GM23338 (cell line): Measurements from ENCODE around the gene MED12L. TPM values are rescaled to one million over a fixed set of nuclear protein-coding genes. Genes with fewer than 3 reads are reported as not detected.

Experiments
- ATAC-seq: fragments of 200-7000 bp; cut with Tn5 transposase; 3 replicates; pipeline ENCODE4 v1.9.1; 2020
- DNase-seq: peaks from one replicate; pipeline ENCODE4 v3.0.0-alpha.2; 2015; ENCODE audit warnings: low spot score
- H2AFZ ChIP-seq: fragments of 200-600 bp; sonication (generic); 2 replicates; pipeline ENCODE4 v1.8.0; 2016; ENCODE audit warnings: antibody characterized with exemption, mild to moderate bottlenecking, moderate library complexity
- H3F3A ChIP-seq: fragments of 200-600 bp; sonication (generic); replicated peaks from 2 replicates; pipeline ENCODE4 v1.8.0; 2017; ENCODE audit warnings: antibody characterized with exemption, mixed run types, low read depth
- H3K27ac ChIP-seq: fragments of 200-600 bp; sonication (generic); 2 replicates; pipeline ENCODE4 v1.6.1; 2016; ENCODE audit warnings: low read depth
- H3K27me3 ChIP-seq: fragments of 200-600 bp; sonication (generic); 2 replicates; pipeline ENCODE4 v1.8.0; 2016; ENCODE audit warnings: mild to moderate bottlenecking, mixed run types, moderate library complexity; ENCODE audit not compliant: insufficient read depth
- H3K36me3 ChIP-seq: fragments of 200-600 bp; sonication (generic); 2 replicates; pipeline ENCODE4 v1.8.0; 2016; ENCODE audit warnings: mild to moderate bottlenecking; ENCODE audit not compliant: insufficient read depth
- H3K4me1 ChIP-seq: fragments of 200-600 bp; sonication (generic); 2 replicates; pipeline ENCODE4 v1.8.0; 2016; ENCODE audit warnings: mild to moderate bottlenecking, moderate library complexity; ENCODE audit not compliant: insufficient read depth
- H3K4me2 ChIP-seq: fragments of 200-600 bp; sonication (generic); 2 replicates; pipeline ENCODE4 v1.7.1; 2017; ENCODE audit warnings: mixed run types
- H3K4me3 ChIP-seq: fragments of 200-600 bp; sonication (generic); 2 replicates; pipeline ENCODE4 v1.6.1; 2016; ENCODE audit warnings: mixed run types
- H3K79me2 ChIP-seq: fragments of 200-600 bp; sonication (generic); replicated peaks from 2 replicates; pipeline ENCODE4 v1.8.0; 2017; ENCODE audit warnings: mild to moderate bottlenecking; ENCODE audit not compliant: insufficient read depth
- H3K9me2 ChIP-seq: fragments of 200-600 bp; sonication (generic); 2 replicates; pipeline ENCODE4 v1.8.0; 2017; ENCODE audit not compliant: insufficient read depth
- H4K20me1 ChIP-seq: fragments of 200-600 bp; sonication (generic); replicated peaks from 2 replicates; pipeline ENCODE4 v1.8.0; 2017; ENCODE audit warnings: mild to moderate bottlenecking; ENCODE audit not compliant: insufficient read depth
- H3K27ac Mint-ChIP-seq: 2 replicates; pipeline ENCODE4 v1.8.0; 2020; ENCODE audit warnings: inconsistent platforms, mild to moderate bottlenecking, moderate library complexity, mixed read lengths
- H3K27me3 Mint-ChIP-seq: 3 replicates; pipeline ENCODE4 v1.8.0; 2022; ENCODE audit warnings: low read depth, mild to moderate bottlenecking, moderate library complexity, mixed read lengths, inconsistent platforms; ENCODE audit not compliant: insufficient read depth, poor library complexity
- H3K36me3 Mint-ChIP-seq: 3 replicates; pipeline ENCODE4 v1.8.0; 2021; ENCODE audit warnings: low read depth, mild to moderate bottlenecking, inconsistent platforms, moderate library complexity, mixed read lengths
- H3K4me1 Mint-ChIP-seq: 3 replicates; pipeline ENCODE4 v1.8.0; 2020; ENCODE audit warnings: mild to moderate bottlenecking, inconsistent platforms, mixed read lengths
- H3K4me3 Mint-ChIP-seq: 3 replicates; pipeline ENCODE4 v1.8.0; 2021; ENCODE audit warnings: moderate library complexity, mild to moderate bottlenecking, inconsistent platforms, mixed read lengths
- H3K9me3 Mint-ChIP-seq: 3 replicates; pipeline ENCODE4 v1.8.0; 2020; ENCODE audit warnings: moderate library complexity, mild to moderate bottlenecking, inconsistent platforms, mixed read lengths
- CREB1 ChIP-seq: fragments of 250-450 bp; sonication (Bioruptor Pico); IDR thresholded peaks from 2 replicates; pipeline ENCODE4 v1.5.0; 2020; ENCODE audit warnings: low read depth, mild to moderate bottlenecking, moderate library complexity
- EZH2 ChIP-seq: fragments of 200-600 bp; sonication (generic); IDR thresholded peaks from one replicate; pipeline ENCODE4 v1.8.0; 2017; ENCODE audit warnings: antibody characterized with exemption, mild to moderate bottlenecking, low read depth; ENCODE audit not compliant: unreplicated experiment
- EZH2phosphoT487 ChIP-seq: fragments of 200-600 bp; sonication (generic); IDR thresholded peaks from one replicate; pipeline ENCODE4 v1.8.1; 2018; ENCODE audit warnings: antibody characterized with exemption; ENCODE audit not compliant: unreplicated experiment
- JUNB ChIP-seq: IDR thresholded peaks from one replicate; pipeline ENCODE4 v1.6.1; 2016; ENCODE audit warnings: antibody characterized with exemption; ENCODE audit not compliant: unreplicated experiment
- NANOG ChIP-seq: IDR thresholded peaks from 2 replicates; pipeline ENCODE4 v1.6.1; 2016; ENCODE audit warnings: antibody characterized with exemption, borderline replicate concordance
- POLR2AphosphoS5 ChIP-seq: IDR thresholded peaks from 2 replicates; pipeline ENCODE4 v1.6.1; 2016; ENCODE audit warnings: antibody characterized with exemption, low read depth
- STAT1 ChIP-seq: IDR thresholded peaks from one replicate; pipeline ENCODE4 v1.6.1; 2016; ENCODE audit warnings: antibody characterized with exemption; ENCODE audit not compliant: unreplicated experiment
- ZNF114 ChIP-seq: fragments of 250-450 bp; sonication (Bioruptor Pico); IDR thresholded peaks from 2 replicates; pipeline ENCODE4 v1.5.0; 2020; ENCODE audit warnings: mild to moderate bottlenecking, moderate library complexity
- ZNF331 ChIP-seq: fragments of 250-450 bp; sonication (Bioruptor Pico); IDR thresholded peaks from 2 replicates; pipeline ENCODE4 v1.5.0; 2020; ENCODE audit warnings: low read depth, mild to moderate bottlenecking, moderate library complexity
- polyA plus RNA-seq: library from polyadenylated mRNA; unstranded; fragments of >200 nt; fragmentation: Nextera tagmentation; extraction: Ambion mirVana; gene quantifications from 2 replicates; pipeline ENCODE4 v1.2.1, GENCODE V29; 2016
- total RNA-seq: library from RNA; depleted of rRNA; stranded (reverse); fragments of >200 nt; shearing (Covaris generic); gene quantifications from 2 replicates; pipeline ENCODE4 v1.2.3, GENCODE V29; 2014
- TF ChIP-seq, protein P1 (sequence below), 2 experiments: fragments of 200-600 bp in 1 of 2; sonication (generic) in 1 of 2; conservative IDR thresholded peaks; 2 replicates each; pipeline versions ENCODE4 v1.5.1 to v1.6.1; 2016 to 2017; ENCODE audit warnings: antibody characterized with exemption in 2 of 2, low read depth in 2 of 2, mild to moderate bottlenecking in 2 of 2, moderate library complexity in 1 of 2
- TF ChIP-seq, protein P2 (sequence below): fragments of 250-450 bp; sonication (Bioruptor Pico); IDR thresholded peaks from 2 replicates; pipeline ENCODE4 v1.5.0; 2020; ENCODE audit warnings: mild to moderate bottlenecking, moderate library complexity
- TF ChIP-seq, protein P3 (sequence below): IDR thresholded peaks from one replicate; pipeline ENCODE4 v1.6.1; 2018; ENCODE audit warnings: antibody characterized with exemption; ENCODE audit not compliant: unreplicated experiment
- TF ChIP-seq, protein P4 (sequence below): IDR thresholded peaks from 2 replicates; pipeline ENCODE4 v1.6.1; 2016; ENCODE audit warnings: antibody characterized with exemption

Gene MED12L
- total and polyA plus RNA-seq, 2 experiments from 2014 or later, result 5.7 to 25.0 TPM

DNA sequence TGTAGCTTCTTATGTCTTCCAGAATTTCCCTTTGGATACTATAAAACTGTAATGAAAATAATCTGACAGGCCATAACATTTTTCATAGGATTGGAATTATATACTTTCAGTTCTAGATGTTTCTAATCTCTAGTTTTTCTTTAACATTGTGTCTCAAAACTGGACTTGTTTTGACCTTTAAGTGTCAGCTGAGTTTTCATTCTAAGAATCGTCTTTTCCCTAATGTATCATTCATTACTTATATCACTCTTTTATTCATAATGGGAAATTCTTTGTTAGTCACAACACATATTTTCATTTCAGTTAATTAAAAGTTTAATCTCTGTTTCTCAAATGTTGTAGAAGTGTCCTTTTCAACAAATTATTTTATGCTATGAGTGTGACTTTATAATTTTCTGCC, 105.6 kb downstream of the MED12L start:
- no peaks in the 10 kb centered on the region for H3K27me3 ChIP-seq
- H4K20me1 ChIP-seq, result no peaks in the 10 kb centered on the region
- Mint-ChIP-seq H3K4me1 (peaks cover 6% of the 10 kb centered on the region), H3K27ac (no peak overlapping the region), H3K9me3 (no peaks in the 10 kb centered on the region), H3K27me3 (peaks cover 3% of the 10 kb centered on the region), H3K36me3 (peaks cover 10% of the 10 kb centered on the region; the same call in 1 of the 3 replicates), H3K4me3 (no peak overlapping the region)
- H3K4me1 ChIP-seq, result no peaks in the 10 kb centered on the region
- no peak overlapping the region for H3K4me3 ChIP-seq
- TF ChIP-seq NANOG (no peak), ZNF114 (CRISPR knock-in tag) (no peak), POLR2AphosphoS5 (no peak), STAT1 (no peak), JUNB (no peak), EZH2 (no peak), EZH2phosphoT487 (no peak), CREB1 (CRISPR knock-in tag) (no peak), ZNF331 (CRISPR knock-in tag) (no peak)
- TF ChIP-seq, protein P1, sequence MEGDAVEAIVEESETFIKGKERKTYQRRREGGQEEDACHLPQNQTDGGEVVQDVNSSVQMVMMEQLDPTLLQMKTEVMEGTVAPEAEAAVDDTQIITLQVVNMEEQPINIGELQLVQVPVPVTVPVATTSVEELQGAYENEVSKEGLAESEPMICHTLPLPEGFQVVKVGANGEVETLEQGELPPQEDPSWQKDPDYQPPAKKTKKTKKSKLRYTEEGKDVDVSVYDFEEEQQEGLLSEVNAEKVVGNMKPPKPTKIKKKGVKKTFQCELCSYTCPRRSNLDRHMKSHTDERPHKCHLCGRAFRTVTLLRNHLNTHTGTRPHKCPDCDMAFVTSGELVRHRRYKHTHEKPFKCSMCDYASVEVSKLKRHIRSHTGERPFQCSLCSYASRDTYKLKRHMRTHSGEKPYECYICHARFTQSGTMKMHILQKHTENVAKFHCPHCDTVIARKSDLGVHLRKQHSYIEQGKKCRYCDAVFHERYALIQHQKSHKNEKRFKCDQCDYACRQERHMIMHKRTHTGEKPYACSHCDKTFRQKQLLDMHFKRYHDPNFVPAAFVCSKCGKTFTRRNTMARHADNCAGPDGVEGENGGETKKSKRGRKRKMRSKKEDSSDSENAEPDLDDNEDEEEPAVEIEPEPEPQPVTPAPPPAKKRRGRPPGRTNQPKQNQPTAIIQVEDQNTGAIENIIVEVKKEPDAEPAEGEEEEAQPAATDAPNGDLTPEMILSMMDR (conservative IDR thresholded peaks at IDR 0.05; ENCODE audit: low read depth in 2 of 2), result no peak
- TF ChIP-seq, protein P2, sequence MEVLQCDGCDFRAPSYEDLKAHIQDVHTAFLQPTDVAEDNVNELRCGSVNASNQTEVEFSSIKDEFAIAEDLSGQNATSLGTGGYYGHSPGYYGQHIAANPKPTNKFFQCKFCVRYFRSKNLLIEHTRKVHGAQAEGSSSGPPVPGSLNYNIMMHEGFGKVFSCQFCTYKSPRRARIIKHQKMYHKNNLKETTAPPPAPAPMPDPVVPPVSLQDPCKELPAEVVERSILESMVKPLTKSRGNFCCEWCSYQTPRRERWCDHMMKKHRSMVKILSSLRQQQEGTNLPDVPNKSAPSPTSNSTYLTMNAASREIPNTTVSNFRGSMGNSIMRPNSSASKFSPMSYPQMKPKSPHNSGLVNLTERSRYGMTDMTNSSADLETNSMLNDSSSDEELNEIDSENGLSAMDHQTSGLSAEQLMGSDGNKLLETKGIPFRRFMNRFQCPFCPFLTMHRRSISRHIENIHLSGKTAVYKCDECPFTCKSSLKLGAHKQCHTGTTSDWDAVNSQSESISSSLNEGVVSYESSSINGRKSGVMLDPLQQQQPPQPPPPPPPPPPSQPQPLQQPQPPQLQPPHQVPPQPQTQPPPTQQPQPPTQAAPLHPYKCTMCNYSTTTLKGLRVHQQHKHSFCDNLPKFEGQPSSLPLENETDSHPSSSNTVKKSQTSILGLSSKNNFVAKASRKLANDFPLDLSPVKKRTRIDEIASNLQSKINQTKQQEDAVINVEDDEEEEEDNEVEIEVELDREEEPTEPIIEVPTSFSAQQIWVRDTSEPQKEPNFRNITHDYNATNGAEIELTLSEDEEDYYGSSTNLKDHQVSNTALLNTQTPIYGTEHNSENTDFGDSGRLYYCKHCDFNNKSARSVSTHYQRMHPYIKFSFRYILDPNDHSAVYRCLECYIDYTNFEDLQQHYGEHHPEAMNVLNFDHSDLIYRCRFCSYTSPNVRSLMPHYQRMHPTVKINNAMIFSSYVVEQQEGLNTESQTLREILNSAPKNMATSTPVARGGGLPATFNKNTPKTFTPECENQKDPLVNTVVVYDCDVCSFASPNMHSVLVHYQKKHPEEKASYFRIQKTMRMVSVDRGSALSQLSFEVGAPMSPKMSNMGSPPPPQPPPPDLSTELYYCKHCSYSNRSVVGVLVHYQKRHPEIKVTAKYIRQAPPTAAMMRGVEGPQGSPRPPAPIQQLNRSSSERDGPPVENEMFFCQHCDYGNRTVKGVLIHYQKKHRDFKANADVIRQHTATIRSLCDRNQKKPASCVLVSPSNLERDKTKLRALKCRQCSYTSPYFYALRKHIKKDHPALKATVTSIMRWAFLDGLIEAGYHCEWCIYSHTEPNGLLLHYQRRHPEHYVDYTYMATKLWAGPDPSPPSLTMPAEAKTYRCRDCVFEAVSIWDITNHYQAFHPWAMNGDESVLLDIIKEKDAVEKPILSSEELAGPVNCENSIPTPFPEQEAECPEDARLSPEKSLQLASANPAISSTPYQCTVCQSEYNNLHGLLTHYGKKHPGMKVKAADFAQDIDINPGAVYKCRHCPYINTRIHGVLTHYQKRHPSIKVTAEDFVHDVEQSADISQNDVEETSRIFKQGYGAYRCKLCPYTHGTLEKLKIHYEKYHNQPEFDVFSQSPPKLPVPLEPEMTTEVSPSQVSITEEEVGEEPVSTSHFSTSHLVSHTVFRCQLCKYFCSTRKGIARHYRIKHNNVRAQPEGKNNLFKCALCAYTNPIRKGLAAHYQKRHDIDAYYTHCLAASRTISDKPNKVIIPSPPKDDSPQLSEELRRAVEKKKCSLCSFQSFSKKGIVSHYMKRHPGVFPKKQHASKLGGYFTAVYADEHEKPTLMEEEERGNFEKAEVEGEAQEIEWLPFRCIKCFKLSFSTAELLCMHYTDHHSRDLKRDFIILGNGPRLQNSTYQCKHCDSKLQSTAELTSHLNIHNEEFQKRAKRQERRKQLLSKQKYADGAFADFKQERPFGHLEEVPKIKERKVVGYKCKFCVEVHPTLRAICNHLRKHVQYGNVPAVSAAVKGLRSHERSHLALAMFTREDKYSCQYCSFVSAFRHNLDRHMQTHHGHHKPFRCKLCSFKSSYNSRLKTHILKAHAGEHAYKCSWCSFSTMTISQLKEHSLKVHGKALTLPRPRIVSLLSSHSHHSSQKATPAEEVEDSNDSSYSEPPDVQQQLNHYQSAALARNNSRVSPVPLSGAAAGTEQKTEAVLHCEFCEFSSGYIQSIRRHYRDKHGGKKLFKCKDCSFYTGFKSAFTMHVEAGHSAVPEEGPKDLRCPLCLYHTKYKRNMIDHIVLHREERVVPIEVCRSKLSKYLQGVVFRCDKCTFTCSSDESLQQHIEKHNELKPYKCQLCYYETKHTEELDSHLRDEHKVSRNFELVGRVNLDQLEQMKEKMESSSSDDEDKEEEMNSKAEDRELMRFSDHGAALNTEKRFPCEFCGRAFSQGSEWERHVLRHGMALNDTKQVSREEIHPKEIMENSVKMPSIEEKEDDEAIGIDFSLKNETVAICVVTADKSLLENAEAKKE, result no peak
- TF ChIP-seq, protein P3, sequence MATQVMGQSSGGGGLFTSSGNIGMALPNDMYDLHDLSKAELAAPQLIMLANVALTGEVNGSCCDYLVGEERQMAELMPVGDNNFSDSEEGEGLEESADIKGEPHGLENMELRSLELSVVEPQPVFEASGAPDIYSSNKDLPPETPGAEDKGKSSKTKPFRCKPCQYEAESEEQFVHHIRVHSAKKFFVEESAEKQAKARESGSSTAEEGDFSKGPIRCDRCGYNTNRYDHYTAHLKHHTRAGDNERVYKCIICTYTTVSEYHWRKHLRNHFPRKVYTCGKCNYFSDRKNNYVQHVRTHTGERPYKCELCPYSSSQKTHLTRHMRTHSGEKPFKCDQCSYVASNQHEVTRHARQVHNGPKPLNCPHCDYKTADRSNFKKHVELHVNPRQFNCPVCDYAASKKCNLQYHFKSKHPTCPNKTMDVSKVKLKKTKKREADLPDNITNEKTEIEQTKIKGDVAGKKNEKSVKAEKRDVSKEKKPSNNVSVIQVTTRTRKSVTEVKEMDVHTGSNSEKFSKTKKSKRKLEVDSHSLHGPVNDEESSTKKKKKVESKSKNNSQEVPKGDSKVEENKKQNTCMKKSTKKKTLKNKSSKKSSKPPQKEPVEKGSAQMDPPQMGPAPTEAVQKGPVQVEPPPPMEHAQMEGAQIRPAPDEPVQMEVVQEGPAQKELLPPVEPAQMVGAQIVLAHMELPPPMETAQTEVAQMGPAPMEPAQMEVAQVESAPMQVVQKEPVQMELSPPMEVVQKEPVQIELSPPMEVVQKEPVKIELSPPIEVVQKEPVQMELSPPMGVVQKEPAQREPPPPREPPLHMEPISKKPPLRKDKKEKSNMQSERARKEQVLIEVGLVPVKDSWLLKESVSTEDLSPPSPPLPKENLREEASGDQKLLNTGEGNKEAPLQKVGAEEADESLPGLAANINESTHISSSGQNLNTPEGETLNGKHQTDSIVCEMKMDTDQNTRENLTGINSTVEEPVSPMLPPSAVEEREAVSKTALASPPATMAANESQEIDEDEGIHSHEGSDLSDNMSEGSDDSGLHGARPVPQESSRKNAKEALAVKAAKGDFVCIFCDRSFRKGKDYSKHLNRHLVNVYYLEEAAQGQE, result no peak
- TF ChIP-seq, protein P4, sequence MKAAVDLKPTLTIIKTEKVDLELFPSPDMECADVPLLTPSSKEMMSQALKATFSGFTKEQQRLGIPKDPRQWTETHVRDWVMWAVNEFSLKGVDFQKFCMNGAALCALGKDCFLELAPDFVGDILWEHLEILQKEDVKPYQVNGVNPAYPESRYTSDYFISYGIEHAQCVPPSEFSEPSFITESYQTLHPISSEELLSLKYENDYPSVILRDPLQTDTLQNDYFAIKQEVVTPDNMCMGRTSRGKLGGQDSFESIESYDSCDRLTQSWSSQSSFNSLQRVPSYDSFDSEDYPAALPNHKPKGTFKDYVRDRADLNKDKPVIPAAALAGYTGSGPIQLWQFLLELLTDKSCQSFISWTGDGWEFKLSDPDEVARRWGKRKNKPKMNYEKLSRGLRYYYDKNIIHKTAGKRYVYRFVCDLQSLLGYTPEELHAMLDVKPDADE, result no peak
- no peaks in the 10 kb centered on the region for H3K79me2 ChIP-seq
- no peaks in the 10 kb centered on the region for H3K9me2 ChIP-seq
- ATAC-seq (no peak), DNase-seq (no peak)
- H3F3A ChIP-seq, result no peaks in the 10 kb centered on the region
- no peak overlapping the region for H3K4me2 ChIP-seq
- H3K36me3 ChIP-seq, result peaks cover 3% of the 10 kb centered on the region; the same call in 1 of the 2 replicates
- H2AFZ ChIP-seq, result no peak overlapping the region
- no peak overlapping the region for H3K27ac ChIP-seq
